Measurements from ENCODE around the gene ZSCAN5C.

- TF ChIP-seq REST (IDR thresholded peaks at IDR 0.05; ENCODE audit: insufficient read depth in 1 of 2, low read depth in 2 of 2, low read length in 2 of 2) (no peak), POLR2AphosphoS5 (IDR thresholded peaks at IDR 0.05; ENCODE audit: low read depth, low read length) (no peak), TAF1 (IDR thresholded peaks at IDR 0.05; ENCODE audit: borderline replicate concordance, insufficient read depth, low read length) (no peak), SIN3A (IDR thresholded peaks at IDR 0.05; ENCODE audit: borderline replicate concordance, insufficient read depth, low read length) (no peak), FOXP2 (optimal IDR thresholded peaks at IDR 0.05; ENCODE audit: borderline replicate concordance, extremely low read depth, extremely low read length, insufficient read depth) (no peak)
Measured at GRCh38 chr19:56176881-56177280, 25.2 kb upstream of the ZSCAN5C start.
